T-helper 2 cell treated with Interferon-gamma antibody and Interleukin-4, amounts not matched to agents 5 μg/mL and 100 μg/mL, for 36 hours (primary cell): ENCODE results near the gene PFDN2.

ENCODE experiments used
- DNase-seq: peaks from one replicate; pipeline ENCODE4 v3.0.0; 2021; ENCODE audit warnings: low spot score
- H3K27ac Mint-ChIP-seq: one replicate; pipeline ENCODE4 v1.8.0; 2021; ENCODE audit warnings: mild to moderate bottlenecking, mixed read lengths
- H3K27me3 Mint-ChIP-seq: one replicate; pipeline ENCODE4 v1.8.0; 2021; ENCODE audit warnings: low read depth, mixed read lengths
- H3K36me3 Mint-ChIP-seq: one replicate; pipeline ENCODE4 v1.8.0; 2021; ENCODE audit warnings: low read depth, mixed read lengths
- H3K4me1 Mint-ChIP-seq: one replicate; pipeline ENCODE4 v1.8.0; 2021; ENCODE audit warnings: low read depth, mixed read lengths
- H3K4me3 Mint-ChIP-seq: one replicate; pipeline ENCODE4 v1.8.0; 2022; ENCODE audit warnings: mild to moderate bottlenecking, moderate library complexity, mixed read lengths
- H3K9me3 Mint-ChIP-seq: one replicate; pipeline ENCODE4 v1.8.0; 2021; ENCODE audit warnings: mixed read lengths

Gene PFDN2

DNA sequence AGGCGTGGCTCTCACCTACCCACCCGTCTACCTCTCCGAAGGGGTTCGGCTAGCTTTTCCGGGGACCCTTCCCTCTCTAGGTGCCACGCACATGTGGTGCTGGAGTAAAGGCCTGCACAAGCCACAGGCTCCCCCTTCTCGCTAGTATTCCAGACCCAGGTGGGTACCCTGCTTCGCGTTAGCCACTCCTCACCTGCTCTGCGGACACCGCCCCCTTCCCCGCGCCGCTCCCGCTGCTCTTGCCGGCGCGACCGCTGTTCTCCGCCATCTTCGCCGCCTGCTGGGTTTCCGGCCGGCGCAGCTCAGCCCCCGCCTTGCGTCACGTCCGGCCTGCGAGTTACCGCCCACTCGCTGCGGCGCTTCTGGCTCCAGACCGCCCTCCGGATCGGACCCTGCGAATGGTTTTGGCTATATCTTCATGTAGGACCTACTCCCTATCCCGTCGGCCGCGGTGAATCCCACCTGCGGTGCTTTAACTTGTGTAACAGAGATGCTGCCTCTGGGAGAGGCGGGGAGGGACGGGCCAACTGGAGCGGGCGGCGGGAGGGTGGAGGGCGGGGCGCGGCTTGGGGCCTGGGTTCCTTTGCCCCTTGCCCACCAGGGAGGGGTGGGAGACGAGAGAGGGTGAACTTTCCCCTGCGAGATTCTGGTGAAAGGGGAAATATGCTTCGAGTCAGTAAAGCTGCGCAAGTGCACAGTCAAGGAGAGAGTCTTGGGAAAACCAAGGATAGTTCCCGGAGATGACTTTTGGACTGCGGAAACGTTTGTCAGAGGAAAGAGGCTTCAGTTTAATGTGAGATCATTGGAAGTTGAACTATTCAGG is at the start of gene PFDN2, which contains the start of gene NIT1:
PFDN2 (minus strand) TSS at position 279 of the 823 bp plus-strand sequence; CDS start at position 268, 11 bp downstream.
NIT1 (plus strand) TSS at position 347 of the 823 bp plus-strand sequence; CDS start at position 419, 72 bp downstream.
- DNase-seq, result peak; percentile 89
- H3K27ac Mint-ChIP-seq, result peak within 1 kb of the TSS; percentile 95
- H3K4me3 Mint-ChIP-seq, result peak within 1 kb of the TSS; percentile 95
- peaks cover 50% of the 10 kb centered on the region for H3K4me1 Mint-ChIP-seq
- peaks cover 46% of the 10 kb centered on the region for H3K36me3 Mint-ChIP-seq
- no peaks in the 10 kb centered on the region for H3K27me3 Mint-ChIP-seq
- H3K9me3 Mint-ChIP-seq, result no peaks in the 10 kb centered on the region

- peaks cover 18% of the 10 kb centered on the region for H3K4me1 Mint-ChIP-seq
- peak overlapping the region; percentile 93 for H3K4me3 Mint-ChIP-seq
- peaks cover 44% of the 10 kb centered on the region for H3K36me3 Mint-ChIP-seq
- peak overlapping the region; percentile 99 for H3K27ac Mint-ChIP-seq
- H3K9me3 Mint-ChIP-seq, result no peaks in the 10 kb centered on the region
- DNase-seq, result no peak
- H3K27me3 Mint-ChIP-seq, result no peaks in the 10 kb centered on the region
Measured at GRCh38 chr1:161166669-161167548, 49.1 kb upstream of the PFDN2 start.

GRCh38 chr1:161165742-161166668 is 48.2 kb upstream of the PFDN2 start, which contains the start of gene PPOX:
Gene PPOX (plus strand): TSS chr1:161166426. CDS start chr1:161166848, 422 bp downstream.
- DNase-seq, result peak; percentile 96
- Mint-ChIP-seq H3K27me3 (no peaks in the 10 kb centered on the region), H3K36me3 (peaks cover 43% of the 10 kb centered on the region), H3K4me1 (peaks cover 25% of the 10 kb centered on the region), H3K9me3 (no peaks in the 10 kb centered on the region), H3K27ac (peak within 1 kb of the TSS; percentile 99), H3K4me3 (peak within 1 kb of the TSS; percentile 93)

GRCh38 chr1:161164901-161165610 is 47.2 kb upstream of the PFDN2 start:
- H3K9me3 Mint-ChIP-seq, result no peaks in the 10 kb centered on the region
- H3K27ac Mint-ChIP-seq, result peak overlapping the region; percentile 99
- peak overlapping the region; percentile 93 for H3K4me3 Mint-ChIP-seq
- peaks cover 37% of the 10 kb centered on the region for H3K36me3 Mint-ChIP-seq
- H3K27me3 Mint-ChIP-seq, result no peaks in the 10 kb centered on the region
- DNase-seq, result no peak
- H3K4me1 Mint-ChIP-seq, result peaks cover 27% of the 10 kb centered on the region

- no peaks in the 10 kb centered on the region for H3K9me3 Mint-ChIP-seq
- H3K27me3 Mint-ChIP-seq, result no peaks in the 10 kb centered on the region
- no peak for DNase-seq
- peaks cover 35% of the 10 kb centered on the region for H3K4me1 Mint-ChIP-seq
- peaks cover 40% of the 10 kb centered on the region for H3K36me3 Mint-ChIP-seq
- H3K27ac Mint-ChIP-seq, result peak overlapping the region; percentile 99
- H3K4me3 Mint-ChIP-seq, result no peak overlapping the region
Measured at GRCh38 chr1:161163793-161164192, 46.0 kb upstream of the PFDN2 start.

- Mint-ChIP-seq H3K27me3 (no peaks in the 10 kb centered on the region), H3K36me3 (peaks cover 44% of the 10 kb centered on the region), H3K9me3 (no peaks in the 10 kb centered on the region), H3K4me1 (peaks cover 36% of the 10 kb centered on the region), H3K27ac (peak overlapping the region; percentile 49), H3K4me3 (no peak overlapping the region)
- DNase-seq, result no peak
Measured at GRCh38 chr1:161162806-161163205, 45.0 kb upstream of the PFDN2 start.

DNA sequence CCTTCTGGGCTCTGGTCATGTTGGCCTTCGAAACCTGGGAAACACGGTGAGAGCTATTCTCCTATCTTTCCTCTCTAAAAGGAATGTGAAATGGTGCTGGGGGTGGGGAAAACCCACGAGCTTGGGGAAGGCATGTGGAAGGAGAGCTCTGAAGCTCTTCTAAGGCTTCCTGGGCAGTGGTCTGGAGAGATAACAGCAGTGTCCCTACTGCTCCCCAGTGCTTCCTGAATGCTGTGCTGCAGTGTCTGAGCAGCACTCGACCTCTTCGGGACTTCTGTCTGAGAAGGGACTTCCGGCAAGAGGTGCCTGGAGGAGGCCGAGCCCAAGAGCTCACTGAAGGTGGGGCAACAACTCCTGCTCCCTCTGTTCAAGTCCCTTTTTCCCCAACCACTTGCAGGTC is 44.2 kb upstream of the PFDN2 start:
- Mint-ChIP-seq H3K4me3 (peak overlapping the region; percentile 22), H3K36me3 (peaks cover 50% of the 10 kb centered on the region), H3K27me3 (no peaks in the 10 kb centered on the region), H3K27ac (peak overlapping the region; percentile 37), H3K4me1 (peaks cover 34% of the 10 kb centered on the region), H3K9me3 (no peaks in the 10 kb centered on the region)
- no peak for DNase-seq

GRCh38 chr1:161161652-161162051 is 43.8 kb upstream of the PFDN2 start:
- Mint-ChIP-seq H3K4me3 (peak overlapping the region; percentile 22), H3K9me3 (no peaks in the 10 kb centered on the region), H3K27me3 (no peaks in the 10 kb centered on the region), H3K36me3 (peaks cover 53% of the 10 kb centered on the region), H3K4me1 (peaks cover 32% of the 10 kb centered on the region), H3K27ac (peak overlapping the region; percentile 39)
- no peak for DNase-seq

DNA sequence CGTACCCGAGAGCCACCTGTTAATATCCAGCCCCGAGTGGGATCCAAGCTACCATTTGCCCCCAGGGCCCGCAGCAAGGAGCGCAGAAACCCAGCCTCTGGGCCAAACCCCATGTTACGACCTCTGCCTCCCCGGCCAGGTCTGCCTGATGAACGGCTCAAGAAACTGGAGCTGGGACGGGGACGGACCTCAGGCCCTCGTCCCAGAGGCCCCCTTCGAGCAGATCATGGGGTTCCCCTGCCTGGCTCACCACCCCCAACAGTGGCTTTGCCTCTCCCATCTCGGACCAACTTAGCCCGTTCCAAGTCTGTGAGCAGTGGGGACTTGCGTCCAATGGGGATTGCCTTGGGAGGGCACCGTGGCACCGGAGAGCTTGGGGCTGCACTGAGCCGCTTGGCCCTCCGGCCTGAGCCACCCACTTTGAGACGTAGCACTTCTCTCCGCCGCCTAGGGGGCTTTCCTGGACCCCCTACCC is 42.9 kb upstream of the PFDN2 start:
- Mint-ChIP-seq H3K4me3 (peak overlapping the region; percentile 88), H3K4me1 (peaks cover 34% of the 10 kb centered on the region), H3K27me3 (no peaks in the 10 kb centered on the region), H3K9me3 (no peaks in the 10 kb centered on the region), H3K27ac (peak overlapping the region; percentile 78), H3K36me3 (peaks cover 53% of the 10 kb centered on the region)
- no peak for DNase-seq

DNA sequence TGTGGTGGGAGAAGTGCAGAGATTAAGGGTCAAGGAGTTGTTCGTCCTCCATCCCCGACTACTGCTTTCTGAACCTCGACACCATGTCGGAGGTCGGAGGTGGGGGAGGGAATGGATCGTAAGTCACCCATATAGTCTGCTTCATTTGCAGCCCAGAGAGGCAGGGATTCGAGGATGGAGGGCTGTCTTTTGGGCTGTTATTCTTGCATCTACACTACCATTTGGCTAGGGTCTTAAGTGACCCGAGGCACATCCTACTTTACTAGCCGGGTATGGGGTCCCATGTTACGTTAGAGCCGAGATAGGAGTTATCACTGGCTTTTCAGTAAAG is 42.0 kb upstream of the PFDN2 start:
- Mint-ChIP-seq H3K36me3 (peaks cover 56% of the 10 kb centered on the region), H3K27me3 (no peaks in the 10 kb centered on the region), H3K4me3 (peak overlapping the region; percentile 88), H3K27ac (peak overlapping the region; percentile 78), H3K9me3 (no peaks in the 10 kb centered on the region), H3K4me1 (peaks cover 34% of the 10 kb centered on the region)
- no peak for DNase-seq

DNA sequence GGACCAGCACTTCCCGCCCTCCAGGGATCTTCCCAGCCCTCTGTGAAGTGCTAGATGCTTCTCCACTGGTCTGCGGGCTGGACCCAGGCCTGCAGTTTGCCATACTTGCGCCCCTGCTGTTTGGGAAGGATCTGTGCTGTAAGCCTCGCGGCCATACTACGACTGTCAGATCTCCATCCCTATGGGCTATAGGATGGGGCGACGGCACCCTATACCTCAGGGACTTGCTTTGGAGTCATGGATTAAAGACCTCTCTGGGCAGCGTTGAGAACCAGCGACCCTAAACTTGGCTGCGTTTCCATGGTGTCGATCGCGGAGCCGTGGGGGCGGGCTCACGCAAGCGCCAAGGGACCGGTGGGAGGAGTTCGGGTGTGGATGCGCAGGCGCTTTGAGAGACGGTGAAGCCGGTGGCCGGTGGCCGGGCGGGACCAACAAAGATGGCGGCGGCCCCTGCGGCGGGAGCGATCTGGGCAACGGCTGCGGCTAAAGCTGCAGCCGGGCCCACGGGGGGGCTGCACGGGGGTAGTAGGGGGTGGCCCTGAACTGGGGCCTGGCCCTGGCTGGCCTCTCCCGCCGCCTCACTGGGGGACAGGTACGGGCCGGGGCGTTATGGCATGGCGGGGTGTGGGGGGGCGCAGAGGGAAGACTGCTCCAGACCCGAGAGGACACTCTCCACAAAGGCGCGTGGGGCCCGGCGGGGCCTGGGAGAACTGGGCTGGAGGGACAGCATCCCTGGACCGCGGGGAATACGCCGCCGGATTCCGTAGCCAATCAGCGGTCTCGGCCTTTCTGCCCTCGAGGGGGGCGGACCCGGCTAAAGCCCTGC is 41.5 kb upstream of the PFDN2 start, which contains the start of gene USP21:
USP21 (plus strand) TSS at position 414 of the 826 bp plus-strand sequence. CDS start 1,141 bp downstream, outside the sequence.
- no peaks in the 10 kb centered on the region for H3K9me3 Mint-ChIP-seq
- DNase-seq, result peak; percentile 91
- H3K4me1 Mint-ChIP-seq, result peaks cover 36% of the 10 kb centered on the region
- H3K36me3 Mint-ChIP-seq, result peaks cover 53% of the 10 kb centered on the region
- peak within 1 kb of the TSS; percentile 88 for H3K4me3 Mint-ChIP-seq
- H3K27me3 Mint-ChIP-seq, result no peaks in the 10 kb centered on the region
- peak within 1 kb of the TSS; percentile 91 for H3K27ac Mint-ChIP-seq
